K562 (cell line): ENCODE data around the gene STX1A. TPM values are rescaled to one million over a fixed set of nuclear protein-coding genes. Genes with fewer than 3 reads are reported as not detected.
A peak's percentile ranks its signal among the peaks of the same experiment; 100 is the strongest.

Experiments
- ATF7 ChIP-seq: fragments of 450-650 bp; IDR thresholded peaks from 2 replicates; pipeline ENCODE4 v1.7.1; 2014; ENCODE audit warnings: mild to moderate bottlenecking, moderate library complexity
- FOXK2 ChIP-seq, 2 experiments: fragments of 450-650 bp; IDR thresholded peaks in 1 of 2; conservative IDR thresholded peaks in 1 of 2; 2 replicates each; pipeline ENCODE4 v1.6.1; 2016; ENCODE audit warnings: low read depth in 2 of 2, mild to moderate bottlenecking in 1 of 2
- GTF2F1 ChIP-seq: IDR thresholded peaks from 2 replicates; pipeline ENCODE4 v1.6.1; 2011; ENCODE audit warnings: low read depth, low read length, improper control_type of control experiment
- MEF2A ChIP-seq: IDR thresholded peaks from 2 replicates; pipeline ENCODE4 v1.6.1; 2011; ENCODE audit warnings: low read depth, mild to moderate bottlenecking, low read length, moderate library complexity; ENCODE audit not compliant: control insufficient read depth
- MGA ChIP-seq: fragments of 450-650 bp; IDR thresholded peaks from 2 replicates; pipeline ENCODE4 v1.6.1; 2016; ENCODE audit warnings: mild to moderate bottlenecking, moderate library complexity
- NEUROD1 ChIP-seq: fragments of 150-350 bp; IDR thresholded peaks from 2 replicates; pipeline ENCODE4 v1.6.1; 2014; ENCODE audit warnings: borderline replicate concordance, low read length, low read depth; ENCODE audit not compliant: partially characterized antibody
- POLR2B ChIP-seq: fragments of 450-650 bp; IDR thresholded peaks from 2 replicates; pipeline ENCODE4 v1.6.1; 2018; ENCODE audit warnings: low read depth; ENCODE audit not compliant: partially characterized antibody
- SMARCB1 ChIP-seq: IDR thresholded peaks from 2 replicates; pipeline ENCODE4 v1.6.1; 2011; ENCODE audit warnings: improper control_type of control experiment, low read depth; ENCODE audit not compliant: insufficient read length
- STAT5A ChIP-seq: IDR thresholded peaks from 2 replicates; pipeline ENCODE4 v1.6.1; 2012; ENCODE audit warnings: low read length, inconsistent platforms, borderline replicate concordance
- TCF7 ChIP-seq: sonication (generic); IDR thresholded peaks from 2 replicates; pipeline ENCODE4 v1.6.1; 2016; ENCODE audit warnings: antibody characterized with exemption, borderline replicate concordance
- ZNF133 ChIP-seq: fragments of 250-450 bp; sonication (Bioruptor Pico); IDR thresholded peaks from 2 replicates; pipeline ENCODE4 v1.4.0; 2020; ENCODE audit warnings: mild to moderate bottlenecking
- ZNF583 ChIP-seq: fragments of 250-450 bp; sonication (Bioruptor Pico); IDR thresholded peaks from 2 replicates; pipeline ENCODE4 v1.4.0; 2020
- polyA plus RNA-seq, 8 experiments: library from polyadenylated mRNA; depleted of rRNA in 4 of 8; stranded (reverse) in 5 of 8; unstranded in 3 of 8; fragments of >200 nt; fragmentation: Nextera tagmentation in 2 of 8; fragmentation: Illumina TruSeq in 1 of 8; extraction: Ambion mirVana in 2 of 8; extraction: Trizol in 1 of 8; gene quantifications; 2 replicates each; pipeline versions ENCODE4 v1.2.1 to v1.2.3, GENCODE V29; 2011 to 2014; ENCODE audit warnings: inconsistent platforms in 1 of 8, missing spikeins in 1 of 8
- total RNA-seq, 7 experiments: library from RNA; depleted of rRNA in 6 of 7; stranded (reverse); fragments of >200 nt in 6 of 7; fragmentation: Illumina TruSeq in 2 of 7; extraction: Trizol in 2 of 7; gene quantifications; 2 replicates each; pipeline versions ENCODE4 v1.2.1 to v1.2.3, GENCODE V29; 2011 to 2021; ENCODE audit warnings: low replicate concordance in 1 of 7
- TF ChIP-seq, protein P1 (sequence below), 3 experiments: fragments of 200-800 bp in 1 of 3; fragments of 250-450 bp in 1 of 3; fragments of 450-650 bp in 1 of 3; sonication (Bioruptor Pico) in 1 of 3; sonication (Bioruptor generic) in 1 of 3; formaldehyde crosslinking in 1 of 3; IDR thresholded peaks; 2 replicates each; pipeline versions ENCODE4 v1.6.1 to v1.8.0; 2016 to 2022; ENCODE audit warnings: mild to moderate bottlenecking in 2 of 3, missing genetic modification characterization in 2 of 3, missing compliant biosample characterization in 1 of 3, moderate library complexity in 1 of 3

STX1A gene
- total and polyA plus RNA-seq, 9 of the 15 experiments (the other 6 are each of a cell fraction or from before 2014, with no cell fraction given): 0.04 to 15.1 (median 6.3) TPM

GRCh38 chr7:73715648-73716317 is 3.7 kb downstream of the STX1A start (continued):
- no peak for TF ChIP-seq MGA
- peak; percentile 90 to 92 for TF ChIP-seq FOXK2 (conservative IDR thresholded peaks at IDR 0.05 in 1 of 2, IDR thresholded peaks at IDR 0.05 in 1 of 2; ENCODE audit: low read depth in 2 of 2)
- TF ChIP-seq POLR2B: no peak
- no peak; the same call in 1 of the 2 replicates for TF ChIP-seq TCF7
- TF ChIP-seq ATF7: peak; percentile 85
- TF ChIP-seq, protein P1, sequence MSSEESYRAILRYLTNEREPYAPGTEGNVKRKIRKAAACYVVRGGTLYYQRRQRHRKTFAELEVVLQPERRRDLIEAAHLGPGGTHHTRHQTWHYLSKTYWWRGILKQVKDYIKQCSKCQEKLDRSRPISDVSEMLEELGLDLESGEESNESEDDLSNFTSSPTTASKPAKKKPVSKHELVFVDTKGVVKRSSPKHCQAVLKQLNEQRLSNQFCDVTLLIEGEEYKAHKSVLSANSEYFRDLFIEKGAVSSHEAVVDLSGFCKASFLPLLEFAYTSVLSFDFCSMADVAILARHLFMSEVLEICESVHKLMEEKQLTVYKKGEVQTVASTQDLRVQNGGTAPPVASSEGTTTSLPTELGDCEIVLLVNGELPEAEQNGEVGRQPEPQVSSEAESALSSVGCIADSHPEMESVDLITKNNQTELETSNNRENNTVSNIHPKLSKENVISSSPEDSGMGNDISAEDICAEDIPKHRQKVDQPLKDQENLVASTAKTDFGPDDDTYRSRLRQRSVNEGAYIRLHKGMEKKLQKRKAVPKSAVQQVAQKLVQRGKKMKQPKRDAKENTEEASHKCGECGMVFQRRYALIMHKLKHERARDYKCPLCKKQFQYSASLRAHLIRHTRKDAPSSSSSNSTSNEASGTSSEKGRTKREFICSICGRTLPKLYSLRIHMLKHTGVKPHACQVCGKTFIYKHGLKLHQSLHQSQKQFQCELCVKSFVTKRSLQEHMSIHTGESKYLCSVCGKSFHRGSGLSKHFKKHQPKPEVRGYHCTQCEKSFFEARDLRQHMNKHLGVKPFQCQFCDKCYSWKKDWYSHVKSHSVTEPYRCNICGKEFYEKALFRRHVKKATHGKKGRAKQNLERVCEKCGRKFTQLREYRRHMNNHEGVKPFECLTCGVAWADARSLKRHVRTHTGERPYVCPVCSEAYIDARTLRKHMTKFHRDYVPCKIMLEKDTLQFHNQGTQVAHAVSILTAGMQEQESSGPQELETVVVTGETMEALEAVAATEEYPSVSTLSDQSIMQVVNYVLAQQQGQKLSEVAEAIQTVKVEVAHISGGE (CRISPR knock-in tag; IDR thresholded peaks at IDR 0.05): peak in 1 of 3 experiments; percentile 64; a peak in 1 of 6 replicates
- peak; percentile 36 for TF ChIP-seq NEUROD1
- no peak for TF ChIP-seq SMARCB1
- no peak for TF ChIP-seq ZNF133 (CRISPR knock-in tag)
- peak; percentile 83 for TF ChIP-seq STAT5A
- TF ChIP-seq GTF2F1: no peak
- TF ChIP-seq MEF2A: no peak
- no peak for TF ChIP-seq ZNF583 (CRISPR knock-in tag)
